GM19463 (cell line): Measurements from ENCODE around the gene DDX6.

ENCODE experiments used
- ATAC-seq: cut with Tn5 transposase; IDR thresholded peaks from one replicate; pipeline ENCODE4 v1.9.1; 2021; ENCODE audit warnings: mild to moderate bottlenecking, moderate library complexity; ENCODE audit not compliant: unreplicated experiment

DDX6 gene

GRCh38 chr11:118705791-118706545 lies 85.0 kb downstream of the DDX6 start:
- no peak for ATAC-seq

GRCh38 chr11:118705111-118705741 lies 85.7 kb downstream of the DDX6 start:
- ATAC-seq, result no peak

- ATAC-seq, result no peak
Measured at GRCh38 chr11:118703563-118704106, 87.3 kb downstream of the DDX6 start.

GRCh38 chr11:118699506-118700220 lies 91.3 kb downstream of the DDX6 start:
- ATAC-seq, result no peak
